ENCODE data around the gene MYO5B.

The MYO5B gene

DNA sequence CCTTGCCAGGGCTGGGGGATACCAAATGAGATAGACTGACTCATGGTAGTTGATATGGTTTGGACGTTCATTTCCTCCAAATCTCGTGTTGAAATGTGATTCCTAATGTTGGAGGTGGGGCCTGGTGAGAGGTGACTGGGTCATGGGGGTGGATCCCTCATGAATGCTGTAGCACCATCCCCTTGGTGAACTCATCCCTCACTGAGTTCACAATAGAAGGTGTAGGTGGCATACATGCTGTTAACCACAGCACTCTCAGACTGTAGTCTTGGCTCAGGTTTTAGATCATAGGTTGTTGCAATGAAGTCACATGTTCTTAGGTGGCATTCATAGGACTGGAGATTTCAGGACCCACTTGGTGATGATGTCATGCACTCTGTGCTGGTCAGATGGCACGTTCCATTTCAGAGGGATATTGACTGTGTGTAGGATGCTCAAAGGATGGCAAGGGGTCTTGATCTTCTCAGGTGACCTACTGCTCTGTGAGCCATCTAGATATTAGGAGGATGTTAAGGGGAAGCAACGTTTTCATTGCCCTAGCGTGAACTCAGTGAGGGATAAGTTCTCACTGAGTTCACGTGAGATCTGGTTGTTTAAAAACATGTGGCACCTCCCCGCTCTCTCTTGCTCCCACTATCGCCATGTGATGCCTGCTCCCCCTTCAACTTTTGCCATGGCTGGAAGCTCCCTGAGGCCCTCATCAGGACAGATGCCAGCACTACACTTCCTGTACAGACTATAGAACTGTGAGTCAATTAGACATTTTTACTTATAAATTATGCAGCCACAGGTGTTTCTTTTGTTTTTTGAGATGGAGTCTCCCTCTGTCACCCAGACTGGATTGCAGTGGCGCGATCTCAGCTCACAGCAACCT lies 307.8 kb downstream of the MYO5B start:
- TF ChIP-seq, protein P1, sequence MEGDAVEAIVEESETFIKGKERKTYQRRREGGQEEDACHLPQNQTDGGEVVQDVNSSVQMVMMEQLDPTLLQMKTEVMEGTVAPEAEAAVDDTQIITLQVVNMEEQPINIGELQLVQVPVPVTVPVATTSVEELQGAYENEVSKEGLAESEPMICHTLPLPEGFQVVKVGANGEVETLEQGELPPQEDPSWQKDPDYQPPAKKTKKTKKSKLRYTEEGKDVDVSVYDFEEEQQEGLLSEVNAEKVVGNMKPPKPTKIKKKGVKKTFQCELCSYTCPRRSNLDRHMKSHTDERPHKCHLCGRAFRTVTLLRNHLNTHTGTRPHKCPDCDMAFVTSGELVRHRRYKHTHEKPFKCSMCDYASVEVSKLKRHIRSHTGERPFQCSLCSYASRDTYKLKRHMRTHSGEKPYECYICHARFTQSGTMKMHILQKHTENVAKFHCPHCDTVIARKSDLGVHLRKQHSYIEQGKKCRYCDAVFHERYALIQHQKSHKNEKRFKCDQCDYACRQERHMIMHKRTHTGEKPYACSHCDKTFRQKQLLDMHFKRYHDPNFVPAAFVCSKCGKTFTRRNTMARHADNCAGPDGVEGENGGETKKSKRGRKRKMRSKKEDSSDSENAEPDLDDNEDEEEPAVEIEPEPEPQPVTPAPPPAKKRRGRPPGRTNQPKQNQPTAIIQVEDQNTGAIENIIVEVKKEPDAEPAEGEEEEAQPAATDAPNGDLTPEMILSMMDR (IDR thresholded peaks at IDR 0.05; ENCODE audit: control insufficient read depth, insufficient read depth, low read depth, low read length, missing control alignments), result no peak
- no peak overlapping the region for H3K4me3 ChIP-seq (ENCODE audit: control insufficient read depth, low read depth, low read length)
- DNase-seq (ENCODE audit: low read depth), result no peak

DNA sequence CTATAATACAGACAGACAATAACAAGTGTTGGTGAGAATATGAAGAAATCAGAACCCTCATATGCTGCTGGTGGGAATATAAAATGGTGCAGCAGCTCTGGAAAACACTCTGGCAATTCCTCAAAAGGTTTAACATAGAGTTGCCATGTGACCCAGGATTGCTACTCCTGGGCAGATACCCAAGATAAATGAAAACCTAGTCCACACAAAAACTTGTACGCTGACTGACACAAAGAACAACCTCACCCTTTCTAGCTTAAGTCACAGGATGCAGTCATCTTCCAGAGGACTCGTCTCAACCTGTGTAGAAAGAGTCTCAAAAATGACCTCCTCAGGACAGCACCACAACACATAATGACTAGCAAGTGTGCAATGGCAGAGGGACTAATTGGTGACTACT lies 310.0 kb downstream of the MYO5B start:
- TF ChIP-seq, protein P1 (IDR thresholded peaks at IDR 0.05; ENCODE audit: control insufficient read depth, insufficient read depth, low read depth, low read length, missing control alignments), result no peak
- no peak for DNase-seq (ENCODE audit: low read depth)
- no peak overlapping the region for H3K4me3 ChIP-seq (ENCODE audit: control insufficient read depth, low read depth, low read length)

DNA sequence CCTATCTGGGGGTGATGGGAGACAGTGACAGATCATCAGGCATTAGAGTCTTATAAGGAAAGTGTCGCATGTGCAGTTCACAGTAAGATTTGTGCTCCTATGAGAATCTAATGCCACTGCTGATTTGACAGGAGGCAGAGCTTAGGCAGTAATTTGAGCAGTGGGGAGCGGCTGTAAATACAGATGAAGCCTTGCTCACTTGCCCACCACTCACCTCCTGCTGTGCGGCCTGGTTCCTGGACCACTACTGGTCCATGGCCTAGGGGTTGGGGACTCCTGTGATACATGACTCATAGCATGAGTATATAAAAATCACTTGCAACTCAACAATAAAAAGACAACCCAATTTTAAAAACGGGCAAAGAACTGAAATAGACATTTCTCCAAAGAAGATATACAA lies 310.5 kb downstream of the MYO5B start:
- no peak overlapping the region for H3K4me3 ChIP-seq (ENCODE audit: control insufficient read depth, low read depth, low read length)
- TF ChIP-seq, protein P1 (IDR thresholded peaks at IDR 0.05; ENCODE audit: control insufficient read depth, insufficient read depth, low read depth, low read length, missing control alignments), result no peak

DNA sequence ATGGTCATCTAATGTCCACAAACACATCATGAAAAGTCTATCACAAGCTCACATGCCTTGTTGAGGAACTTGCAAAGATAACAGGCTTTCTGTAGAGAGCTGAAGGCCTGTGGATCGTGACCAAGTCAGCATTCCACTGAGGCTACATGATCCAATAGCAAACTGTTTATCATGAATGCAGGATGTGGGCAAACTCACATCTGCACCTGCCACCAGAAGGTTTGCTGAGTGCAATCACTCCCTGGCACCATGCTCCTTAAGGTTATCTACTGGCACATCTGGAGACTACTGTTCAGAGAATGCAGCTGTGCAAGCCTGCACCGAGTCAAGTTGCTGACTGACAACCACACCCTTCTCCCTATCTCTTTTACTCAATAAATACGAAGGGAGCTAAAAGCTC lies 314.3 kb downstream of the MYO5B start:
- TF ChIP-seq, protein P1 (IDR thresholded peaks at IDR 0.05; ENCODE audit: control insufficient read depth, insufficient read depth, low read depth, low read length, missing control alignments), result no peak
- DNase-seq (ENCODE audit: low read depth), result no peak
- H3K4me3 ChIP-seq (ENCODE audit: control insufficient read depth, low read depth, low read length), result no peak overlapping the region

More for the DNA sequence above, 310.5 kb downstream of the MYO5B start:
- no peak for DNase-seq (ENCODE audit: low read depth)

DNA sequence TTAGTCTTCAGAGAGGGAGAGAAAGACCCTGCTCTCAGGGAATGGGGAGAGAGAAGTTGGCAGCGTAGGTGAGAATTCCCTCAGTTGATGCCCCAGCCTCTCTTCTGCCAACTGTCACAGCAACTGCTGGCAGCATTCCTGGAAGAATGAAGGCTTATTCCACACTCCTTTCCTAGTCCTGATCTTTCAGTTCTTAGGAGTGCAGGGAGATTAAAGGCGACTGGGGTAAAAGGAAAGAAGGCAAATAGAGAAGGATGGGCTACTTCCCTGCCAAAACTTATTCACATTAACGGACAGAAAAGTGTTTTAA lies 315.7 kb downstream of the MYO5B start:
- no peak overlapping the region for H3K4me3 ChIP-seq (ENCODE audit: control insufficient read depth, low read depth, low read length)
- TF ChIP-seq, protein P1 (IDR thresholded peaks at IDR 0.05; ENCODE audit: control insufficient read depth, insufficient read depth, low read depth, low read length, missing control alignments), result no peak
- no peak for DNase-seq (ENCODE audit: low read depth)

DNA sequence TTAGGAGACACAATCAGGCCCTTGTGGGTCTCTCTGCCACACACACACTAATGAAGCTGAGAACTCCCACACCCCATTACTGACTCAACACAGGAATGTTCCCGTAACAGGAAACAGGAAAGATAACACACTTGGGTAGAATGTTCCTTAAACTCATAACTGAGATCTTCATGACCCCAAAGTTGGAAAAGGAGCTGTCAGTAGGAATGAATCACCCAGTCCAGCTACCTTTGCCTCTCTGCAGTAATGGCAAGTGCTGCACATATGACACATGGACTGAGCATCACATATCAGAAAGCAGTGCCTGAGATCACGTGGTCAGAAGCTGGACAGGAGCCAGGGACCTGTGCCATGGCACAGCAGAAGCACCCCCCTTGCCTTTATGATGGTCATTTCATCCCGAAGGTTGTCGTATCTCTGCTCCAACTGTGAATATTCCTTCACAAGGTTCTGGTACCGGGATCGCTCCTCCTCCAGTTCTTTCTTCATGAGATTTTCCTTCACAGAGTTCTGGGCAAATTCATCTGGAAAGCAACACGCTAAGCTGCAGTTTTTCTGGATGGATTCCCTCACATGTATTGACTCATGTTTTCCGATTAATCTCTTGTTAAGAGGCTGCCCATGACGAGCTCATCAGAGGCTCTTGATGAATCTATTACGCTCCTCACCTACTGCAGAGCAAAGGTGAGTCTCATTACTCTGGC lies 316.2 kb downstream of the MYO5B start:
- DNase-seq (ENCODE audit: low read depth), result no peak
- TF ChIP-seq, protein P1 (IDR thresholded peaks at IDR 0.05; ENCODE audit: control insufficient read depth, insufficient read depth, low read depth, low read length, missing control alignments), result no peak
- H3K4me3 ChIP-seq (ENCODE audit: control insufficient read depth, low read depth, low read length), result no peak overlapping the region

Measured in AG09309 (cell line).